Sigmoid colon (tissue), 7 donors: ENCODE results near the gene KRTAP12-2. TPM values are rescaled to one million over a fixed set of nuclear protein-coding genes. Genes with fewer than 3 reads are reported as not detected.
"Not testable (repeated sequence)": the region's sequence is repeated elsewhere in the genome, so short reads cannot be mapped to it uniquely, and the experiment has no call there.

Experiments used
- DNase-seq: peaks from one replicate; pipeline ENCODE4 v3.0.0-alpha.2; 2019
- H3K27ac ChIP-seq, 4 donors: fragments of 200-600 bp; sonication (generic); one replicate each; pipeline ENCODE4 v1.5.1; 2016 to 2019; ENCODE audit warnings: mild to moderate bottlenecking in 1 of 4
- H3K27me3 ChIP-seq, 3 donors: fragments of 200-600 bp; sonication (generic); one replicate each; pipeline ENCODE4 v1.5.1; 2019; ENCODE audit warnings: mild to moderate bottlenecking in 1 of 3
- H3K36me3 ChIP-seq, 4 donors: fragments of 200-600 bp; sonication (generic); one replicate each; pipeline ENCODE4 v1.5.1; 2016 to 2019
- H3K4me1 ChIP-seq, 4 donors: fragments of 200-600 bp; sonication (generic); one replicate each; pipeline ENCODE4 v1.5.1; 2017 to 2019
- H3K4me3 ChIP-seq, 4 donors: fragments of 200-600 bp; sonication (generic); one replicate each; pipeline ENCODE4 v1.5.1; 2017 to 2019; ENCODE audit warnings: mild to moderate bottlenecking in 2 of 4, moderate library complexity in 1 of 4
- H3K9me3 ChIP-seq, 4 donors: fragments of 200-600 bp in 3 of 4; sonication (generic) in 3 of 4; one replicate each; pipeline versions ENCODE4 v1.5.1 to v1.6.1; 2013 to 2019
- EP300 ChIP-seq, 4 donors: sonication (generic); formaldehyde crosslinking; IDR thresholded peaks; one replicate each; pipeline ENCODE4 v1.6.1; 2017; ENCODE audit warnings: antibody characterized with exemption in 4 of 4
- POLR2A ChIP-seq, 2 donors: fragments of 450-650 bp; IDR thresholded peaks; one replicate each; pipeline ENCODE4 v1.6.1; 2016; ENCODE audit warnings: antibody characterized with exemption in 2 of 2, mild to moderate bottlenecking in 2 of 2, moderate library complexity in 2 of 2
- POLR2AphosphoS5 ChIP-seq, 4 donors: sonication (generic); formaldehyde crosslinking; IDR thresholded peaks; one replicate each; pipeline ENCODE4 v1.6.1; 2017; ENCODE audit warnings: antibody characterized with exemption in 4 of 4
- WGBS, 2 donors: extraction: QIAGEN DNeasy Blood & Tissue Kit; methylation state at CpG; one replicate each; pipeline ENCODE4 v1.1.7; 2013; 5-methylcytosine and 5-hydroxymethylcytosine counted together
- intact Hi-C: fragments of 100-400 bp; cut with DNase I; formaldehyde crosslinking; loops from one replicate; pipeline ENCODE4 v1.15.1; 2023
- polyA plus RNA-seq, 3 donors: library from polyadenylated mRNA; stranded (reverse); fragments of 200-250 nt; gene quantifications; one replicate each; pipeline ENCODE4 v1.2.3, GENCODE V29; 2013
- total RNA-seq, 4 donors: library from RNA; depleted of rRNA; stranded (reverse); fragments of >200 nt; gene quantifications; one replicate each; pipeline ENCODE4 v1.1.0, GENCODE V29; 2016
- TF ChIP-seq, protein P1 (sequence below), 4 experiments: fragments of 450-650 bp in 3 of 4; fragments of 200-600 bp in 1 of 4; IDR thresholded peaks; one replicate each; pipeline ENCODE4 v1.5.1; 2016 to 2019; ENCODE audit warnings: antibody characterized with exemption in 4 of 4, mild to moderate bottlenecking in 3 of 4, moderate library complexity in 2 of 4
- donor health status: healthy with polysubstance abuse.
- donor health status: Bipolar disorder and iron deficiency.
- donor health status: healthy.

Gene KRTAP12-2
- total and polyA plus RNA-seq, 7 donors = not detected

DNA sequence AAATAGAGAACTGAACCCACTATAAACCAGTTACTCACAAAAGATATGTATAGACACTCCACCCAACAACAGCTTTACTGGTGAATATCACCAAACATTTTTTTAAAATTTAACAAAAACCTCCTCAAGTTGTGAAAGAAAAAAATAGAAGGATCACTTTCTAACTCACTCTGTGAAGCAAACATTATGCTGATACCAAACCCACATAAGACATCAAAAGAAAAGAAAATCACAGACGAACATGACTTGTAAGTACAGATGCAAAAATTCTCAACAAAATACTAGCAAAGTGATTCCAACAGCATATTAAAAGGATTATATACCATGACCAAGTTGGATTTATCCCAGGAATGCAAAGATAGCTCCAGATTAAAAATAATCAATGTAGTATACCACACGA, 25.0 kb upstream of the KRTAP12-2 start:
- TF ChIP-seq, protein P1, sequence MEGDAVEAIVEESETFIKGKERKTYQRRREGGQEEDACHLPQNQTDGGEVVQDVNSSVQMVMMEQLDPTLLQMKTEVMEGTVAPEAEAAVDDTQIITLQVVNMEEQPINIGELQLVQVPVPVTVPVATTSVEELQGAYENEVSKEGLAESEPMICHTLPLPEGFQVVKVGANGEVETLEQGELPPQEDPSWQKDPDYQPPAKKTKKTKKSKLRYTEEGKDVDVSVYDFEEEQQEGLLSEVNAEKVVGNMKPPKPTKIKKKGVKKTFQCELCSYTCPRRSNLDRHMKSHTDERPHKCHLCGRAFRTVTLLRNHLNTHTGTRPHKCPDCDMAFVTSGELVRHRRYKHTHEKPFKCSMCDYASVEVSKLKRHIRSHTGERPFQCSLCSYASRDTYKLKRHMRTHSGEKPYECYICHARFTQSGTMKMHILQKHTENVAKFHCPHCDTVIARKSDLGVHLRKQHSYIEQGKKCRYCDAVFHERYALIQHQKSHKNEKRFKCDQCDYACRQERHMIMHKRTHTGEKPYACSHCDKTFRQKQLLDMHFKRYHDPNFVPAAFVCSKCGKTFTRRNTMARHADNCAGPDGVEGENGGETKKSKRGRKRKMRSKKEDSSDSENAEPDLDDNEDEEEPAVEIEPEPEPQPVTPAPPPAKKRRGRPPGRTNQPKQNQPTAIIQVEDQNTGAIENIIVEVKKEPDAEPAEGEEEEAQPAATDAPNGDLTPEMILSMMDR (IDR thresholded peaks at IDR 0.05) = no peak
- TF ChIP-seq EP300 (IDR thresholded peaks at IDR 0.05) = no peak
- no peak for TF ChIP-seq POLR2A (IDR thresholded peaks at IDR 0.05)
- TF ChIP-seq POLR2AphosphoS5 (IDR thresholded peaks at IDR 0.05) = no peak
- WGBS, 2 donors = 55 to 69% methylated on average over 2 of the region's 2 CpGs
- H3K4me1 ChIP-seq = no peaks in the 10 kb centered on the region
- H3K27ac ChIP-seq = no peak overlapping the region
- no peaks in the 10 kb centered on the region for H3K36me3 ChIP-seq
- H3K4me3 ChIP-seq = no peak overlapping the region
- DNase-seq = no peak
- peaks cover 0 to 7% (median 1%) of the 10 kb centered on the region in 4 donors for H3K9me3 ChIP-seq
- H3K27me3 ChIP-seq = peaks cover 0 to 27% (median 6%) of the 10 kb centered on the region in 3 donors
- intact Hi-C loops = loop anchor here (10.0 kb wide), 1 partner anchor 63 kb away; no protein-coding TSS in a partner anchor

DNA sequence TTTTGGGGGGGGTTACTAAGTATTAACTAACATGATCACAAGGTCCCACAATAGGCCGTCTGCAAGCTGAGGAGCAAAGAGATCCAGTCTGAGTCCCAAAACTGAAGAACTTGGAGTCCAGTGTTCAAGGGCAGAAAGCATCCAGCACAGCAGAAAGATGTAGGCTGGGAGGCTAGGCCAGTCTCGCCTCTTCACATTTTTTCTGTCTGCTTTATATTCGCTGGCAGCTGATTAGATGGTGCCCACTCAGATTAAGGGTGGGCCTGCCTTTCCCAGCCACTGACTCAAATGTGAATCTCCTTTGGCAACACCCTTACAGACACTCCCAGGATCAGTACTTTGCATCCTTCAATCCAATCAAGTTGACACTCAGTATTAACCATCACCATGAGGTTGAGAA, 23.0 kb upstream of the KRTAP12-2 start:
- WGBS, 2 donors = 85 to 93% methylated on average over 3 of the region's 3 CpGs

DNA sequence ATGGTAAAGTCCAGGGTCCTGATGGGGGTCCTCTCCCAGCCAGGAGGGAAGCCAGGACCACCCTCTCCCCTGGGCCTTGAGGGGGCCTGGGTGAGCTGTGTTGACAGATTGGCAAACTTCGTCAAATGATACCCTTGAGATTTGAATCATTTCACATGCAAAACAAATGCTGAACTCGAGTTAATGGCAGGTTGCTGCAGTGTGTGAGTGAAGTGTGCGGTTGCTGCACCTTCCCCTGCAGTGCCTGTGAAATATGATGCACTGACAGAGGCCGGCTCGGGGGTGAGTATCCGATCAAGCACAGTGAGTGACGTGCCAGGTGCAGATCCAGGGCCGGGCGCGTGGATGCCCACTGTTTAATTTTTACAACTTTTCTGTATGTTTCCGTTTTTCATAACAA, 20.9 kb upstream of the KRTAP12-2 start:
- Histone ChIP-seq H3K9me3 (no peaks in the 10 kb centered on the region), H3K27ac (no peak overlapping the region), H3K27me3 (peaks cover 0 to 31% (median 8%) of the 10 kb centered on the region in 3 donors), H3K4me3 (no peak overlapping the region), H3K4me1 (no peaks in the 10 kb centered on the region), H3K36me3 (no peaks in the 10 kb centered on the region)
- TF ChIP-seq POLR2A (IDR thresholded peaks at IDR 0.05) = no peak
- no peak for TF ChIP-seq POLR2AphosphoS5 (IDR thresholded peaks at IDR 0.05)
- TF ChIP-seq, protein P1 (IDR thresholded peaks at IDR 0.05) = no peak
- TF ChIP-seq EP300 (IDR thresholded peaks at IDR 0.05) = no peak
- intact Hi-C loops = no loop called here
- no peak for DNase-seq
- 49 to 67% methylated on average over 11 of the region's 11 CpGs for whole genome bisulfite sequencing, 2 donors

More for the DNA sequence above, 23.0 kb upstream of the KRTAP12-2 start:
- not testable (repeated sequence) for H3K27ac ChIP-seq, H3K4me1 ChIP-seq, H3K4me3 ChIP-seq, H3K9me3 ChIP-seq, H3K36me3 ChIP-seq, DNase-seq
- intact Hi-C loops = loop anchor here (10.0 kb wide), 1 partner anchor 65 kb away; no protein-coding TSS in a partner anchor
- H3K27me3 ChIP-seq = peaks cover 0 to 31% (median 8%) of the 10 kb centered on the region in 3 donors

DNA sequence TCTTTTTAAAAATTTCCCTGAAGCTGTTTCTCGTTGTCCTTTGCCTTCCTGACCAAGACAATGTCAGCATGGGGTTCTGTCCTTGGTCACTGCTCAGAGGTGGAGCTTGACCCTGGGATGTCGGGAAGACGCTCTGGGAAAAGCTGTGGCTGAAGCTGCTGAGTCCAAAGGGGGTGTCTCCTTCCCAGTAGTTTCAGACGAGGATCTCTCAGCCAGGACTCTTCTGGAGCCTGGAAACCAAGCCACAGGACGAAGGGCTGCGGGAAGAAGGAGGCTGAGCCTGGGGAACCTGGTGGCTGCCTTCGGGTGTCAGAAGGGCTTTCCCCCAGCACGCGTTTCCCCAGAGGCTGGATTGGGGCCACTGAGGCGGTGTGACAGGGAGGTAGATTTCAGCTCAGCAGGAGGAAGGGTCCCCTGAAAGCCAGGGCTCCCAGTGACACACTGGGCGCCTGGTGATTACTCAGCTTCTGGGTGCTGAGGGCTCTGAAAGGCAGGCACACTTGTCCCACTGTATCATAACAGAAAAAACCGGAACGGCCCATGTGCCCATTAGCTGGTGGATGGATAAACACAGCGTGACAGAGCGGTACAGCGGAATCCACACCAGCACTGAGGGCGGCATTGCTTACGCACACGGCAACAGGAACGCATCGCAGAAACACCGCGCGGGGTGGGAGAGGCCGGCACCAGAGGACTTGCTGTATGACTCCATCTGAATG, 20.3 kb upstream of the KRTAP12-2 start:
- DNase-seq = no peak
- H3K27ac ChIP-seq = no peak overlapping the region
- TF ChIP-seq, protein P1 (IDR thresholded peaks at IDR 0.05) = no peak
- TF ChIP-seq EP300 (IDR thresholded peaks at IDR 0.05) (no peak), POLR2A (IDR thresholded peaks at IDR 0.05) (no peak), POLR2AphosphoS5 (IDR thresholded peaks at IDR 0.05) (no peak)
- no peaks in the 10 kb centered on the region for H3K9me3 ChIP-seq
- H3K4me1 ChIP-seq = no peaks in the 10 kb centered on the region
- H3K4me3 ChIP-seq = no peak overlapping the region
- intact Hi-C loops = no loop called here
- 70 to 78% methylated on average over 25 of the region's 25 CpGs for WGBS, 2 donors
- H3K27me3 ChIP-seq = peaks cover 0 to 31% (median 8%) of the 10 kb centered on the region in 3 donors
- no peaks in the 10 kb centered on the region for H3K36me3 ChIP-seq

DNA sequence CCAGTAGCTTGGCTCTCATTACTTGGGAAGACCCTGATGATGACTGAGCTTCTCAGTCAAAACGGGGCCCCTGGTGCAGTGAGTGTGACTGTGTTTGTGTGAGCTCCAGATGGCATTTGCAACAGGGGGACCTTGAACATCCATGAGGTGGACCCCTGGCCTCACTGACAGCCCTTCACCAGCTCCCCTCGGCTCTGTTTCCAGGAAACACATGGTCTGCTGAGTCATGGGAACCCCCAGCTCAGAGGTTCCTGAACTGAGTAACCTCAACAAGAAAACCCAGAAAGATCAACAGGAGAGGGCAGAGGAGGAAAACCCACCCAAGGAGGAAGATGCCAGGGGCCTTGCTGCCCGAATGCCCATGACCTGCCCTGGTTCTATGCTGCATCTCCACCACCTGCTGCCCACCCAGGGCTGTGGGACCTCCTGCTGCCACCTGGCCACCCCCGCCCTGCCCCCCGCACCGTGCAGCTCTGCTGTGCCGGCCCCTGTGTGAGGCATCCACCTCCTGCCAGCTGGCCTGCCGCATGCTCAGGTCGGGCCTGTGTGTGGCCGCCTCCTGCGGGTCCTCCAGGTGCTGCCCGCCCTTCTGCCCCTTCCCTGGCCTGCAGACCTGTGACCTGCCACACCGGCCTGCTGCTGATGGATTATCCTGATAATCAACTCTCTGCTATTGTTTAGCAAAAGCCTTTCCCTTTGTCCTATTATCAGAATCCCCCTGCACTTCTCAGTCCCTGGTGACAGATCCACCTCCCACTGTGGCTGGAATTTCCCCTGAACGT, 19.5 kb upstream of the KRTAP12-2 start:
- TF ChIP-seq EP300 (IDR thresholded peaks at IDR 0.05) (no peak), POLR2A (IDR thresholded peaks at IDR 0.05) (no peak), POLR2AphosphoS5 (IDR thresholded peaks at IDR 0.05) (no peak)
- TF ChIP-seq, protein P1 (IDR thresholded peaks at IDR 0.05) = no peak
- DNase-seq = no peak
- Histone ChIP-seq H3K9me3 (no peaks in the 10 kb centered on the region), H3K27me3 (peaks cover 0 to 31% (median 8%) of the 10 kb centered on the region in 3 donors), H3K36me3 (no peaks in the 10 kb centered on the region), H3K4me3 (no peak overlapping the region), H3K27ac (no peak overlapping the region), H3K4me1 (no peaks in the 10 kb centered on the region)
- intact Hi-C loops = no loop called here
- WGBS, 2 donors = 31 to 46% methylated on average over 14 of the region's 14 CpGs

DNA sequence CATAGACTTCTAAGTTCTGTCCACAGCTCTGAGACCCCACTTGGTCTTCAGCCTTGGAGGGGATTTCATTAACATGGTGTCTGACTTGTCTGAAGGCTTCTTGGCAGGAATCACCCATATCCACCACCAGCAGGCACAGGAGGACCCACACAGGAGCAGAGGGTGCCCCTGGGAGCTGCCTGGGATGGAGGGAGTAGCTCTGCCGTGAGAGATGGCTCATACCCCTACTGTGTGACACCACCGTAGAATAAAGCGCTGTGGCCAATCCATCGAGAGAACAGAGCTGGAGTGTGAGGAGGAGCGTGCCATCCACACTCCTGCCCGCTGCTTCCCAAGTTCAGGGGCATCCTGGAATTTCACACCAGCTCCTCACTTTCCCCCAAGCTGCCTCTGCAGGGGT, 18.3 kb upstream of the KRTAP12-2 start:
- intact Hi-C loops, H3K9me3 ChIP-seq, H3K4me1 ChIP-seq, H3K36me3 ChIP-seq, H3K4me3 ChIP-seq, DNase-seq, H3K27ac ChIP-seq: not testable (repeated sequence)
- 72 to 91% methylated on average over 6 of the region's 6 CpGs for WGBS, 2 donors
- peaks cover 0 to 37% (median 8%) of the 10 kb centered on the region in 3 donors for H3K27me3 ChIP-seq
